Measurements from ENCODE around the gene IFNGR2. TPM values are rescaled to one million over a fixed set of nuclear protein-coding genes. Genes with fewer than 3 reads are reported as not detected.

Gene IFNGR2
- total and polyA plus RNA-seq, 2 of the 13 experiments (the other 11 are each of a cell fraction or from before 2014, with no cell fraction given) = 61.3 to 117 TPM

DNA sequence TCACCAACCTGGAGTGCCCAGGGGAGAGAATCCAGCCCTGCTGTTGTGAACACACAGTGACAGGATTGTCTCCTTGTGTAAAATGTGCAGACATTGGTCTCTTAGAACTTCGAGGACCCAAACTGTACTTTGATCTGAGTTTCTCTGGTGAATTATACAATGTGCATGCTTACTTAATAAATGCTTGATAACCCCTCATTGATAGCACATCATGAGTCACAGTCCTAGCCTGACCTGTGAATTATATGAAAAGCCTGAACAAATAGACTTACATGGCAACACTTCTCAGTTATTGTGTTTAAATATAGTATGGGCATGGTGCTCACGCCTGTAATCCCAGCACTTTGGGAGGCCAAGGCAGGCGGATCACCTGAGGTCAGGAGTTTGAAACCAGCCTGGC, 22.6 kb downstream of the IFNGR2 start:
- ChIA-PET POLR2A (no interaction called here), CTCF (ENCODE audit: low intra/inter-chr PET ratio, low total read pairs) (no interaction called here)
- Histone ChIP-seq H3K4me3 (replicated peaks in 1 of 3; ENCODE audit: insufficient read depth in 1 of 3, low read depth in 2 of 3, low read length in 3 of 3) (no peak overlapping the region), H3K27me3 (ENCODE audit: control insufficient read depth in 1 of 2, insufficient read depth in 2 of 2, low read length in 2 of 2) (no peaks in the 10 kb centered on the region), H3K9ac (ENCODE audit: insufficient read depth, low read depth, low read length) (no peak overlapping the region), H3K9me3 (ENCODE audit: low read length) (no peaks in the 10 kb centered on the region), H2AFZ (ENCODE audit: low read length) (no peak overlapping the region), H4K20me1 (ENCODE audit: insufficient read depth, low read length) (no peaks in the 10 kb centered on the region), H3K27ac (ENCODE audit: extremely low read length, insufficient read depth, low read length) (no peak overlapping the region), H3K4me1 (ENCODE audit: insufficient read depth, low read length) (peaks cover 19% of the 10 kb centered on the region), H3K4me2 (ENCODE audit: low read depth, low read length) (no peak overlapping the region), H3K36me3 (replicated peaks in 1 of 2; ENCODE audit: control insufficient read depth in 1 of 2, insufficient read depth in 2 of 2, low read length in 2 of 2) (peaks cover 26 to 63% of the 10 kb centered on the region in 2 experiments), H3K79me2 (ENCODE audit: insufficient read depth, low read length) (no peaks in the 10 kb centered on the region)
- ATAC-seq = peak; percentile 32; the same call in 2 of the 3 replicates
- intact Hi-C loops (cut with micrococcal nuclease; ENCODE audit: unreplicated experiment) (no loop called here), in situ Hi-C loops (cut with HindIII; ENCODE audit: extremely low pct_ligation_motif_present, low pct_unique_long_range_greater_than_20kb) (no loop called here)
- TF ChIP-seq, protein P1, sequence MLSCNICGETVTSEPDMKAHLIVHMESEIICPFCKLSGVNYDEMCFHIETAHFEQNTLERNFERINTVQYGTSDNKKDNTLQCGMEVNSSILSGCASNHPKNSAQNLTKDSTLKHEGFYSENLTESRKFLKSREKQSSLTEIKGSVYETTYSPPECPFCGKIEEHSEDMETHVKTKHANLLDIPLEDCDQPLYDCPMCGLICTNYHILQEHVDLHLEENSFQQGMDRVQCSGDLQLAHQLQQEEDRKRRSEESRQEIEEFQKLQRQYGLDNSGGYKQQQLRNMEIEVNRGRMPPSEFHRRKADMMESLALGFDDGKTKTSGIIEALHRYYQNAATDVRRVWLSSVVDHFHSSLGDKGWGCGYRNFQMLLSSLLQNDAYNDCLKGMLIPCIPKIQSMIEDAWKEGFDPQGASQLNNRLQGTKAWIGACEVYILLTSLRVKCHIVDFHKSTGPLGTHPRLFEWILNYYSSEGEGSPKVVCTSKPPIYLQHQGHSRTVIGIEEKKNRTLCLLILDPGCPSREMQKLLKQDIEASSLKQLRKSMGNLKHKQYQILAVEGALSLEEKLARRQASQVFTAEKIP (CRISPR knock-in tag; IDR thresholded peaks at IDR 0.05; ENCODE audit: borderline replicate concordance) = no peak
- no peak for TF ChIP-seq CCDC6 (CRISPR knock-in tag; IDR thresholded peaks at IDR 0.05)
- no peak for TF ChIP-seq CHD2 (IDR thresholded peaks at IDR 0.05; ENCODE audit: low read depth, low read length)
- no TSS peak for BruUV-seq (replicated peaks)
- WGBS (ENCODE audit: low lambda C conversion rate) = 71% methylated on average over 3 of the region's 3 CpGs
- peak; percentile 46 for DNase-seq (ENCODE audit: low spot score)
- peak; percentile 30 for FAIRE-seq

DNA sequence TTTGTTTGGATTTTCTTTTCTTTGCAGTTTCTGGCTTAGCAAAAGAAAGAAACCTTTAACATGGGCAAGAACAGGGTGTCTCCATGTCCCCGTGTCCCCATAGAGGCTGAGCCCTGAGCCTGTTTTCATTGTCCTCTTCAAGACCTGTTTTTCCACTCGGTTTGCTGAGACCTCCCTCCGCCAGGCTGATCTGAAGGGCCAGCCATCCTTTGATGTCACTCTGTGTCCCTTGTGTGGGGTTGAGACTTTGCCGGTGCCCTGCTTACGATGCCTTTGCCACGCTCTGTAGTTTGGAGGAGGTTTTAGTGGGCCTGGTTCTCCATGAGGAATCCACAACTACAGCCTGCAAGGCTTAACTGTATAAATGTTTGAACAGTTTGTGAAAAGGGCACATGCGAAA, 23.8 kb downstream of the IFNGR2 start:
- no peak for FAIRE-seq
- Histone ChIP-seq H2AFZ (ENCODE audit: low read length) (no peak overlapping the region), H3K27ac (ENCODE audit: extremely low read length, insufficient read depth, low read length) (no peak overlapping the region), H3K9me3 (ENCODE audit: low read length) (no peaks in the 10 kb centered on the region), H3K36me3 (replicated peaks in 1 of 2; ENCODE audit: control insufficient read depth in 1 of 2, insufficient read depth in 2 of 2, low read length in 2 of 2) (peaks cover 23 to 65% of the 10 kb centered on the region in 2 experiments), H4K20me1 (ENCODE audit: insufficient read depth, low read length) (no peaks in the 10 kb centered on the region), H3K4me3 (replicated peaks in 1 of 3; ENCODE audit: insufficient read depth in 1 of 3, low read depth in 2 of 3, low read length in 3 of 3) (no peak overlapping the region), H3K9ac (ENCODE audit: insufficient read depth, low read depth, low read length) (no peak overlapping the region), H3K4me1 (ENCODE audit: insufficient read depth, low read length) (peaks cover 12% of the 10 kb centered on the region), H3K79me2 (ENCODE audit: insufficient read depth, low read length) (no peaks in the 10 kb centered on the region), H3K4me2 (ENCODE audit: low read depth, low read length) (no peak overlapping the region), H3K27me3 (ENCODE audit: control insufficient read depth in 1 of 2, insufficient read depth in 2 of 2, low read length in 2 of 2) (no peaks in the 10 kb centered on the region)
- TSS peak; percentile 39 for BruUV-seq (replicated peaks)
- in situ Hi-C loops (cut with HindIII; ENCODE audit: extremely low pct_ligation_motif_present, low pct_unique_long_range_greater_than_20kb) (no loop called here), intact Hi-C loops (cut with micrococcal nuclease; ENCODE audit: unreplicated experiment) (no loop called here)
- CTCF ChIA-PET (ENCODE audit: low intra/inter-chr PET ratio, low total read pairs) = no interaction called here
- POLR2A ChIA-PET = interaction anchor here (2.1 to 2.7 kb wide), 2 partner anchors 14 to 22 kb away, joined by 5 to 9 read pairs; no protein-coding TSS in a partner anchor
- WGBS (ENCODE audit: low lambda C conversion rate) = 97% methylated on average over 7 of the region's 7 CpGs
- no peak for DNase-seq (ENCODE audit: low spot score)
- no peak for ATAC-seq
- TF ChIP-seq SP140L (CRISPR knock-in tag; IDR thresholded peaks at IDR 0.05; ENCODE audit: borderline replicate concordance) = no peak
- no peak for TF ChIP-seq ELF4 (CRISPR knock-in tag; IDR thresholded peaks at IDR 0.05; ENCODE audit: borderline replicate concordance)
- no peak for TF ChIP-seq NFATC3 (CRISPR knock-in tag; IDR thresholded peaks at IDR 0.05)
- TF ChIP-seq ZNF160 (CRISPR knock-in tag; IDR thresholded peaks at IDR 0.05) = no peak
- TF ChIP-seq, protein P2, sequence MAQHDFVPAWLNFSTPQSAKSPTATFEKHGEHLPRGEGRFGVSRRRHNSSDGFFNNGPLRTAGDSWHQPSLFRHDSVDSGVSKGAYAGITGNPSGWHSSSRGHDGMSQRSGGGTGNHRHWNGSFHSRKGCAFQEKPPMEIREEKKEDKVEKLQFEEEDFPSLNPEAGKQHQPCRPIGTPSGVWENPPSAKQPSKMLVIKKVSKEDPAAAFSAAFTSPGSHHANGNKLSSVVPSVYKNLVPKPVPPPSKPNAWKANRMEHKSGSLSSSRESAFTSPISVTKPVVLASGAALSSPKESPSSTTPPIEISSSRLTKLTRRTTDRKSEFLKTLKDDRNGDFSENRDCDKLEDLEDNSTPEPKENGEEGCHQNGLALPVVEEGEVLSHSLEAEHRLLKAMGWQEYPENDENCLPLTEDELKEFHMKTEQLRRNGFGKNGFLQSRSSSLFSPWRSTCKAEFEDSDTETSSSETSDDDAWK (CRISPR knock-in tag; IDR thresholded peaks at IDR 0.05) = no peak
- TF ChIP-seq KDM5A (IDR thresholded peaks at IDR 0.05; ENCODE audit: borderline replicate concordance, low read length) = no peak
- TF ChIP-seq BRD4 (CRISPR knock-in tag; IDR thresholded peaks at IDR 0.05) = no peak
- TF ChIP-seq ZNF552 (CRISPR knock-in tag; IDR thresholded peaks at IDR 0.05; ENCODE audit: borderline replicate concordance) = no peak
- TF ChIP-seq ZNF777 (CRISPR knock-in tag; IDR thresholded peaks at IDR 0.05) = no peak
- TF ChIP-seq ARNT (IDR thresholded peaks at IDR 0.05) = no peak
- TF ChIP-seq ZNF484 (CRISPR knock-in tag; IDR thresholded peaks at IDR 0.05; ENCODE audit: borderline replicate concordance, low read depth) = no peak

Measured in HepG2 (cell line).